Fibroblast of lung (primary cell): ENCODE results near the gene TTC1.

Experiments
- CTCF ChIP-seq, 2 donors: IDR thresholded peaks in 1 of 2; conservative IDR thresholded peaks in 1 of 2; 1 replicate in 1 of 2; 2 replicates in 1 of 2; pipeline ENCODE4 v1.5.1; 2011 to 2012; ENCODE audit warnings: low read length in 2 of 2, control low read depth in 1 of 2, inconsistent platforms in 1 of 2, low read depth in 1 of 2, mild to moderate bottlenecking in 1 of 2
- EZH2 ChIP-seq: IDR thresholded peaks from 2 replicates; pipeline ENCODE4 v1.5.1; 2012; ENCODE audit warnings: low read length, control low read depth, mild to moderate bottlenecking; ENCODE audit errors: missing control alignments

GRCh38 chr5:160049099-160049498, 40.2 kb downstream of the TTC1 start:
- TF ChIP-seq CTCF (conservative IDR thresholded peaks at IDR 0.05 in 1 of 2, IDR thresholded peaks at IDR 0.05 in 1 of 2; ENCODE audit: low read depth in 1 of 2, low read length in 2 of 2): no peak
- no peak for TF ChIP-seq EZH2
